Endothelial cell (in vitro differentiated cells): ENCODE results near the gene CYSLTR2. TPM values are rescaled to one million over a fixed set of nuclear protein-coding genes. Genes with fewer than 3 reads are reported as not detected.

Experiments used
- DNase-seq: peaks from one replicate; pipeline ENCODE4 v3.0.0; 2021; ENCODE audit warnings: low spot score
- H3K27ac Mint-ChIP-seq: one replicate; pipeline ENCODE4 v1.8.0; 2021; ENCODE audit warnings: mixed read lengths, inconsistent platforms; ENCODE audit not compliant: unreplicated experiment
- H3K27me3 Mint-ChIP-seq: one replicate; pipeline ENCODE4 v1.8.0; 2021; ENCODE audit warnings: mild to moderate bottlenecking, moderate library complexity, mixed read lengths, inconsistent platforms; ENCODE audit not compliant: unreplicated experiment
- H3K36me3 Mint-ChIP-seq: one replicate; pipeline ENCODE4 v1.8.0; 2021; ENCODE audit warnings: mild to moderate bottlenecking, low read depth, mixed read lengths, inconsistent platforms; ENCODE audit not compliant: unreplicated experiment
- H3K4me1 Mint-ChIP-seq: one replicate; pipeline ENCODE4 v1.8.0; 2021; ENCODE audit warnings: mild to moderate bottlenecking, mixed read lengths, inconsistent platforms; ENCODE audit not compliant: unreplicated experiment
- H3K4me3 Mint-ChIP-seq: one replicate; pipeline ENCODE4 v1.8.0; 2021; ENCODE audit warnings: mild to moderate bottlenecking, mixed read lengths, inconsistent platforms; ENCODE audit not compliant: unreplicated experiment
- H3K9me3 Mint-ChIP-seq: one replicate; pipeline ENCODE4 v1.8.0; 2021; ENCODE audit warnings: mixed read lengths, inconsistent platforms; ENCODE audit not compliant: unreplicated experiment
- total RNA-seq: library from RNA; stranded (reverse); fragmentation: NEBNext Ultra II Directional; extraction: Animal tissue kit (Norgen Biotek cat#: 25700); gene quantifications from one replicate; pipeline ENCODE4 v1.2.1, GENCODE V29; 2021; ENCODE audit not compliant: unreplicated experiment
- TF ChIP-seq, protein P1 (sequence below): fragments of 200-600 bp; sonication (generic); IDR thresholded peaks from one replicate; pipeline ENCODE4 v1.5.0; 2021; ENCODE audit warnings: antibody characterized with exemption; ENCODE audit not compliant: unreplicated experiment

CYSLTR2 gene
- total RNA-seq, 1 donor from 2014 or later = not detected

GRCh38 chr13:48725271-48725670 lies 71.5 kb downstream of the CYSLTR2 start:
- Mint-ChIP-seq H3K4me3 (no peak overlapping the region), H3K4me1 (no peaks in the 10 kb centered on the region), H3K36me3 (no peaks in the 10 kb centered on the region), H3K27ac (no peak overlapping the region), H3K27me3 (peaks cover 4% of the 10 kb centered on the region), H3K9me3 (no peaks in the 10 kb centered on the region)
- TF ChIP-seq, protein P1, sequence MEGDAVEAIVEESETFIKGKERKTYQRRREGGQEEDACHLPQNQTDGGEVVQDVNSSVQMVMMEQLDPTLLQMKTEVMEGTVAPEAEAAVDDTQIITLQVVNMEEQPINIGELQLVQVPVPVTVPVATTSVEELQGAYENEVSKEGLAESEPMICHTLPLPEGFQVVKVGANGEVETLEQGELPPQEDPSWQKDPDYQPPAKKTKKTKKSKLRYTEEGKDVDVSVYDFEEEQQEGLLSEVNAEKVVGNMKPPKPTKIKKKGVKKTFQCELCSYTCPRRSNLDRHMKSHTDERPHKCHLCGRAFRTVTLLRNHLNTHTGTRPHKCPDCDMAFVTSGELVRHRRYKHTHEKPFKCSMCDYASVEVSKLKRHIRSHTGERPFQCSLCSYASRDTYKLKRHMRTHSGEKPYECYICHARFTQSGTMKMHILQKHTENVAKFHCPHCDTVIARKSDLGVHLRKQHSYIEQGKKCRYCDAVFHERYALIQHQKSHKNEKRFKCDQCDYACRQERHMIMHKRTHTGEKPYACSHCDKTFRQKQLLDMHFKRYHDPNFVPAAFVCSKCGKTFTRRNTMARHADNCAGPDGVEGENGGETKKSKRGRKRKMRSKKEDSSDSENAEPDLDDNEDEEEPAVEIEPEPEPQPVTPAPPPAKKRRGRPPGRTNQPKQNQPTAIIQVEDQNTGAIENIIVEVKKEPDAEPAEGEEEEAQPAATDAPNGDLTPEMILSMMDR = no peak
- DNase-seq = no peak

- H3K4me3 Mint-ChIP-seq = no peak overlapping the region
- DNase-seq = no peak
- peaks cover 6% of the 10 kb centered on the region for H3K27me3 Mint-ChIP-seq
- no peak overlapping the region for H3K27ac Mint-ChIP-seq
- TF ChIP-seq, protein P1 = no peak
- H3K4me1 Mint-ChIP-seq = no peaks in the 10 kb centered on the region
- H3K36me3 Mint-ChIP-seq = no peaks in the 10 kb centered on the region
- no peaks in the 10 kb centered on the region for H3K9me3 Mint-ChIP-seq
These were observed 73.0 kb downstream of the CYSLTR2 start for GRCh38 chr13:48726711-48727110.

DNA sequence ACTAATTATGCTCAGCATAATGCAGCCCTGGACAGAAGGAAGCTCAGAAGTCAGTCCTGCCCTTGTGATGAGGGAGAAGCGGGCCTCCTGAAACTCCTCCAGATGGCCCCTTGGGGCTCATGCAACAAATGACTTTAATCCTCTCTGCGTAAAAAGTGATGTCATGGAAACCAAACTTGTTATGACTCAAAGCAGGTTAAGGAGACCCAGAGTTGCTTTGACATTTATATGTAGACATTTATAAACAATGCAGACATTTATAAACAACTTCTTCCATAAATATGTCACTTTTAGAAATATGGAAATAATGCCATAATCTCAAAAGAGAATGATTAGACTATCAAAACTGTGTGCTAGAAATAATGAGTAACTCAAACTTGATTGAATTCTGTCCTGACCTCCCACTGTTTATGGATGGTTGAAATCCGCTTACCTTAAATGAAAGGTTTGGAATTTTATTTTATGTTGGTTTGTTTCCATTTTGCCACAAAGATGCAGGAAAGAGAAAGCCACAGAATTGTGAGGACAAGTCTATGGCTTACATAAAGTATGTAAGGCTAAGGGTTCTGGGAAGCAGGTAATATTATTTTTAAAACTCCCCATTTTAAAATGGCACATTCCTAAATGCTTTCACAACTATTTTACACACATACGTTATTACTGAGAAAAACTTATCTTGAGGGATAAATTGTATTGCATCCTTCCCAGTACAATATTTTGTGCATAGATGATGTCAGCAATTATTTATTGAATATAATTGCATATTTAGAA lies 73.7 kb downstream of the CYSLTR2 start:
- TF ChIP-seq, protein P1 = no peak
- no peak overlapping the region for H3K4me3 Mint-ChIP-seq
- no peak for DNase-seq
- no peaks in the 10 kb centered on the region for H3K36me3 Mint-ChIP-seq
- no peaks in the 10 kb centered on the region for H3K9me3 Mint-ChIP-seq
- H3K27me3 Mint-ChIP-seq = peaks cover 6% of the 10 kb centered on the region
- no peaks in the 10 kb centered on the region for H3K4me1 Mint-ChIP-seq
- no peak overlapping the region for H3K27ac Mint-ChIP-seq

- Mint-ChIP-seq H3K9me3 (no peaks in the 10 kb centered on the region), H3K27ac (no peak overlapping the region), H3K36me3 (no peaks in the 10 kb centered on the region), H3K27me3 (peaks cover 6% of the 10 kb centered on the region), H3K4me1 (no peaks in the 10 kb centered on the region), H3K4me3 (no peak overlapping the region)
- TF ChIP-seq, protein P1 = no peak
- no peak for DNase-seq
These were observed 74.5 kb downstream of the CYSLTR2 start for GRCh38 chr13:48728226-48728625.

GRCh38 chr13:48728876-48729275 lies 75.1 kb downstream of the CYSLTR2 start:
- H3K4me3 Mint-ChIP-seq = no peak overlapping the region
- H3K4me1 Mint-ChIP-seq = no peaks in the 10 kb centered on the region
- no peaks in the 10 kb centered on the region for H3K9me3 Mint-ChIP-seq
- H3K27me3 Mint-ChIP-seq = peaks cover 6% of the 10 kb centered on the region
- DNase-seq = no peak
- H3K27ac Mint-ChIP-seq = no peak overlapping the region
- no peaks in the 10 kb centered on the region for H3K36me3 Mint-ChIP-seq
- TF ChIP-seq, protein P1 = no peak
